NT2/D1 (cell line): ENCODE measurements around the gene CD34.

ENCODE experiments used
- SUZ12 ChIP-seq: IDR thresholded peaks from 2 replicates; pipeline ENCODE4 v1.6.1; 2011; ENCODE audit not compliant: insufficient read length, insufficient read depth; ENCODE audit errors: extremely low read depth
- YY1 ChIP-seq: IDR thresholded peaks from 2 replicates; pipeline ENCODE4 v1.6.1; 2011; ENCODE audit not compliant: insufficient read length, insufficient read depth
- ZNF274 ChIP-seq: IDR thresholded peaks from 2 replicates; pipeline ENCODE4 v1.6.1; 2011; ENCODE audit warnings: mild to moderate bottlenecking, low read depth, low read length

- TF ChIP-seq YY1 (no peak), ZNF274 (no peak), SUZ12 (no peak)
Measured at GRCh38 chr1:207885129-207886032, 25.5 kb downstream of the CD34 start.
